NCI-H748 (cell line): Measurements from ENCODE around the gene CRYGC.

ENCODE experiments used
- DNase-seq: peaks from one replicate; lab custom pipeline; 2025; ENCODE audit not compliant: unreplicated experiment; lab: John Stamatoyannopoulos, UW

The CRYGC gene

GRCh38 chr2:208097313-208097712 lies 32.3 kb downstream of the CRYGC start:
- no peak for DNase-seq

GRCh38 chr2:208096080-208096479 lies 33.5 kb downstream of the CRYGC start:
- DNase-seq = no peak

DNA sequence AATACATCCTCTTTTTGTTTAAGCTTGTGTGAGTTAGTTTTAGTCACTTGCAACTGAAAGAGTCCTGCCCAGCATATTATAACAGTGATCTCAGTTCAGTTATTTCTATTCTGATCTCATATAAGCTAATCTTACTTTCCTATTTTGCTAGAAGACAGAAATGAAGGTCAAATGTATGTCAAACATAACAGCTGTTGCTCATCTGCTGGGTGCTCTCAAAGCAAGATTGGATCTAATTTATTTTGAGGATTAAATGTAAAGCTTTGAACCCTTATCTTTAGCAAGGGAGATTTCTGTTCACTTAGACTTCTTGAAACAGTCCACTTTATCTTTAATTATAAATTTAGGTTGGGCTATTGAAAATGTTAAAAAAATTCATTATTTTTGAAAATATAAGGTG lies 36.5 kb downstream of the CRYGC start:
- DNase-seq = no peak

GRCh38 chr2:208092093-208092832 lies 37.4 kb downstream of the CRYGC start:
- no peak for DNase-seq

DNA sequence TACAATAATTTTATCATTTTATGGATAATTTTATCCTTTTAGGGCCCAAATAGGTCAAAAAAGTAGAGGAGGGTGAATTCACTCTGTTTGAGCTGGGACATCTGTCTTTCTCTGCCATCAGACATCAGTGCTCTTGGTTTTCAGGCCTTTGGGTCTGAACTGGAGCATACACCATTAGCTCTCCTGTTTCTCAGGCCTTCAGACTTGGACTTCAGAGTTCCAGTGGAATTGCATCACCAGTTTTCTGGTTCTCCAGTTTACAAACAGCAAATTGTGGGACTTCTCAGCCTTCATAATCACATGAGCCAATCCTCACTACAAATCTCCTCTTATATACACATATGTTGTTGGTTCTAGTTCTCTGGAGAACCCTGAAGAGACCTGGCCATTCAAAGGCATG lies 39.2 kb downstream of the CRYGC start:
- no peak for DNase-seq

GRCh38 chr2:208086029-208086428 lies 43.6 kb downstream of the CRYGC start:
- DNase-seq = no peak

- DNase-seq = no peak
Measured at GRCh38 chr2:208083807-208084206, 45.8 kb downstream of the CRYGC start.
